HepG2 (cell line): ENCODE data around the gene BCAS3.

ENCODE experiments used
- CHD2 ChIP-seq: IDR thresholded peaks from 2 replicates; pipeline ENCODE4 v1.6.1; 2011; ENCODE audit warnings: low read depth, low read length, improper control_type of control experiment
- EP300 ChIP-seq, 3 experiments: sonication (generic) in 1 of 3; formaldehyde crosslinking in 1 of 3; IDR thresholded peaks; 2 replicates each; pipeline versions ENCODE4 v1.5.1 to v1.6.1; 2011 to 2020; ENCODE audit warnings: low read depth in 2 of 3, low read length in 2 of 3, borderline replicate concordance in 1 of 3, improper control_type of control experiment in 1 of 3, mild to moderate bottlenecking in 1 of 3, missing genetic modification reagents in 1 of 3, moderate library complexity in 1 of 3
- HNRNPK ChIP-seq: fragments of 200-400 bp; formaldehyde crosslinking; IDR thresholded peaks from 2 replicates; pipeline ENCODE4 v1.6.1; 2018; ENCODE audit warnings: low read length, low read depth, moderate library complexity, mild to moderate bottlenecking; ENCODE audit not compliant: poor library complexity, severe bottlenecking
- KAT7 ChIP-seq: IDR thresholded peaks from 2 replicates; pipeline ENCODE4 v1.6.1; 2018; ENCODE audit warnings: borderline replicate concordance, missing compliant biosample characterization
- NCOA1 ChIP-seq: sonication (generic); formaldehyde crosslinking; IDR thresholded peaks from 2 replicates; pipeline ENCODE4 v1.9.0; 2021; ENCODE audit warnings: missing genetic modification reagents
- SIN3A ChIP-seq: IDR thresholded peaks from 2 replicates; pipeline ENCODE4 v1.6.1; 2011; ENCODE audit warnings: low read depth, mild to moderate bottlenecking, control low read depth, low read length, borderline replicate concordance
- ZBTB38 ChIP-seq: sonication (generic); formaldehyde crosslinking; IDR thresholded peaks from 2 replicates; pipeline ENCODE4 v1.5.1; 2020; ENCODE audit warnings: mild to moderate bottlenecking, missing genetic modification reagents
- ZNF75D ChIP-seq: sonication (generic); formaldehyde crosslinking; IDR thresholded peaks from 2 replicates; pipeline ENCODE4 v1.8.1; 2023; ENCODE audit warnings: missing genetic modification reagents, mild to moderate bottlenecking, borderline replicate concordance
- TF ChIP-seq, protein P1 (sequence below): sonication (generic); formaldehyde crosslinking; IDR thresholded peaks from 2 replicates; pipeline ENCODE4 v1.5.1; 2020; ENCODE audit warnings: missing genetic modification reagents, mild to moderate bottlenecking, borderline replicate concordance
- TF ChIP-seq, protein P2 (sequence below): sonication (generic); formaldehyde crosslinking; IDR thresholded peaks from 2 replicates; pipeline ENCODE4 v1.5.0; 2020; ENCODE audit warnings: mild to moderate bottlenecking, missing genetic modification reagents, moderate library complexity

DNA sequence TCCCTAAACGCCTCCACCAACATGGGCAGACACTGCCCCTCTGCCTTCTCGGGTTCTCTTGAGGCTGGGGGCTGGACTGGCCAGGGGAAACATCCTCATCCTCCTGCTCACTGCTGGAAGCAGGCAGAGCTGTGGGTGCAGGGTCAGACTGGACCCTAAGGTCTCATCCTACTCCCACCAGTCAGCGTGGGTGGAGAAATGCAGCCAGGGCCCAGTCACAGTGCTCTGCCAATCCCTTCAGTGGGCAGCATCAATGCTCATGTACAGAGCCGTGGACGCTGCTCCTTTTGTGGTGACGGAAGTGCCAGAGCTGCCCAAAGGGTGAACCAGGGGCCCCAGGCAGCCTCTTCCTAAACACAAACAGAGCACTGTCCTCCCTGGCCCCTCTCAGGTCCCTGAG, 708.6 kb downstream of the BCAS3 start:
- TF ChIP-seq KAT7 (CRISPR knock-in tag) (no peak), ZBTB38 (CRISPR knock-in tag) (no peak), EP300 (IDR thresholded peaks at IDR 0.05; ENCODE audit: low read depth in 2 of 2, low read length in 2 of 2) (no peak), EP300 (CRISPR knock-in tag; IDR thresholded peaks at IDR 0.05; ENCODE audit: borderline replicate concordance) (no peak), SIN3A (no peak), HNRNPK (no peak), ZNF75D (no peak), CHD2 (no peak), NCOA1 (no peak)
- TF ChIP-seq, protein P1, sequence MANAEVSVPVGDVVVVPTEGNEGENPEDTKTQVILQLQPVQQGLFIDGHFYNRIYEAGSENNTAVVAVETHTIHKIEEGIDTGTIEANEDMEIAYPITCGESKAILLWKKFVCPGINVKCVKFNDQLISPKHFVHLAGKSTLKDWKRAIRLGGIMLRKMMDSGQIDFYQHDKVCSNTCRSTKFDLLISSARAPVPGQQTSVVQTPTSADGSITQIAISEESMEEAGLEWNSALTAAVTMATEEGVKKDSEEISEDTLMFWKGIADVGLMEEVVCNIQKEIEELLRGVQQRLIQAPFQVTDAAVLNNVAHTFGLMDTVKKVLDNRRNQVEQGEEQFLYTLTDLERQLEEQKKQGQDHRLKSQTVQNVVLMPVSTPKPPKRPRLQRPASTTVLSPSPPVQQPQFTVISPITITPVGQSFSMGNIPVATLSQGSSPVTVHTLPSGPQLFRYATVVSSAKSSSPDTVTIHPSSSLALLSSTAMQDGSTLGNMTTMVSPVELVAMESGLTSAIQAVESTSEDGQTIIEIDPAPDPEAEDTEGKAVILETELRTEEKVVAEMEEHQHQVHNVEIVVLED (CRISPR knock-in tag) = no peak
- TF ChIP-seq, protein P2, sequence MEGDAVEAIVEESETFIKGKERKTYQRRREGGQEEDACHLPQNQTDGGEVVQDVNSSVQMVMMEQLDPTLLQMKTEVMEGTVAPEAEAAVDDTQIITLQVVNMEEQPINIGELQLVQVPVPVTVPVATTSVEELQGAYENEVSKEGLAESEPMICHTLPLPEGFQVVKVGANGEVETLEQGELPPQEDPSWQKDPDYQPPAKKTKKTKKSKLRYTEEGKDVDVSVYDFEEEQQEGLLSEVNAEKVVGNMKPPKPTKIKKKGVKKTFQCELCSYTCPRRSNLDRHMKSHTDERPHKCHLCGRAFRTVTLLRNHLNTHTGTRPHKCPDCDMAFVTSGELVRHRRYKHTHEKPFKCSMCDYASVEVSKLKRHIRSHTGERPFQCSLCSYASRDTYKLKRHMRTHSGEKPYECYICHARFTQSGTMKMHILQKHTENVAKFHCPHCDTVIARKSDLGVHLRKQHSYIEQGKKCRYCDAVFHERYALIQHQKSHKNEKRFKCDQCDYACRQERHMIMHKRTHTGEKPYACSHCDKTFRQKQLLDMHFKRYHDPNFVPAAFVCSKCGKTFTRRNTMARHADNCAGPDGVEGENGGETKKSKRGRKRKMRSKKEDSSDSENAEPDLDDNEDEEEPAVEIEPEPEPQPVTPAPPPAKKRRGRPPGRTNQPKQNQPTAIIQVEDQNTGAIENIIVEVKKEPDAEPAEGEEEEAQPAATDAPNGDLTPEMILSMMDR = no peak
